Measurements from ENCODE around the gene TRDN.

Gene TRDN

DNA sequence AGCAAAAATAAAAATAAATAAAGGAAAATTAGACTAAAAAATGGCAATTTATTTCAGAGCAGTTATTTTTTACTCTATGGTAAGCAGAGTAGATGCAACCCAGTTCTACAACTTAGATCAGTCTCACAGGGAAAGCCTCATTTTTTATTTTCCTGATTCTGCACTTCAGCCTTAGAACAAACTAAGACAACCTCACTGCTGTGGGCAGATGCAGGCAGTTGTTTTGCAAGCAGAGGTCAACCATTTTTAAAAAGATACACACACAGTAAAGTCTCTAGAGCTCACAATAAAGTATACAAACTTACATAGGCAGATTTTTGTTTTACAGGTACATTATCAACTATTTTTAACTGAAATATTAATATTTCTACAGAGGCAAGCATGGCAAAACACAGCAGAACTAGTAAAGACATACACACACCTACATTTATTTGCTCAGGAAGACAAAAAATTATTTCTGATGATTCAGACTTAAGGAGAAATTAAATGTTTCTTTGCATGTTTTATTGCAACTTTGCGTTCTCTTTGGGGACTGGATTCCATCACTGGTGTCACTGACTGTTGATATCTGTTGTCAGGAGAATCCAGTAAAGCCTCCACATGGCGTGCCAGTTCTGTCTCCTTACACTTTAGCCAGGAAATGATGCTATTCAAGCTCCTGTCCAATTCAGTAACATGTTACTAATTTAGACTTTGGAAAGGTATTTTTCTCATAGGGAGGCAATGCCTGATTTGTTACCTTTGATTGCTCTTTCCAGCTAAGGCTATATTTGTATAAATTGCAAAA lies 102.7 kb downstream of the TRDN start:
- Histone ChIP-seq H3K4me3 (ENCODE audit: severe bottlenecking) (no peak overlapping the region), H3K27ac (ENCODE audit: poor library complexity, severe bottlenecking) (no peak overlapping the region), H3K36me3 (ENCODE audit: low read depth) (no peaks in the 10 kb centered on the region), H3K9me3 (ENCODE audit: severe bottlenecking) (no peaks in the 10 kb centered on the region), H3K27me3 (ENCODE audit: insufficient read depth, poor library complexity, severe bottlenecking) (no peaks in the 10 kb centered on the region), H3K4me1 (ENCODE audit: insufficient read depth, poor library complexity, severe bottlenecking) (no peaks in the 10 kb centered on the region)
- ATAC-seq (ENCODE audit: low read depth): no peak
- no peak for DNase-seq (ENCODE audit: low spot score)
- TF ChIP-seq, protein P1, sequence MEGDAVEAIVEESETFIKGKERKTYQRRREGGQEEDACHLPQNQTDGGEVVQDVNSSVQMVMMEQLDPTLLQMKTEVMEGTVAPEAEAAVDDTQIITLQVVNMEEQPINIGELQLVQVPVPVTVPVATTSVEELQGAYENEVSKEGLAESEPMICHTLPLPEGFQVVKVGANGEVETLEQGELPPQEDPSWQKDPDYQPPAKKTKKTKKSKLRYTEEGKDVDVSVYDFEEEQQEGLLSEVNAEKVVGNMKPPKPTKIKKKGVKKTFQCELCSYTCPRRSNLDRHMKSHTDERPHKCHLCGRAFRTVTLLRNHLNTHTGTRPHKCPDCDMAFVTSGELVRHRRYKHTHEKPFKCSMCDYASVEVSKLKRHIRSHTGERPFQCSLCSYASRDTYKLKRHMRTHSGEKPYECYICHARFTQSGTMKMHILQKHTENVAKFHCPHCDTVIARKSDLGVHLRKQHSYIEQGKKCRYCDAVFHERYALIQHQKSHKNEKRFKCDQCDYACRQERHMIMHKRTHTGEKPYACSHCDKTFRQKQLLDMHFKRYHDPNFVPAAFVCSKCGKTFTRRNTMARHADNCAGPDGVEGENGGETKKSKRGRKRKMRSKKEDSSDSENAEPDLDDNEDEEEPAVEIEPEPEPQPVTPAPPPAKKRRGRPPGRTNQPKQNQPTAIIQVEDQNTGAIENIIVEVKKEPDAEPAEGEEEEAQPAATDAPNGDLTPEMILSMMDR (IDR thresholded peaks at IDR 0.05; ENCODE audit: poor library complexity, severe bottlenecking): no peak

DNA sequence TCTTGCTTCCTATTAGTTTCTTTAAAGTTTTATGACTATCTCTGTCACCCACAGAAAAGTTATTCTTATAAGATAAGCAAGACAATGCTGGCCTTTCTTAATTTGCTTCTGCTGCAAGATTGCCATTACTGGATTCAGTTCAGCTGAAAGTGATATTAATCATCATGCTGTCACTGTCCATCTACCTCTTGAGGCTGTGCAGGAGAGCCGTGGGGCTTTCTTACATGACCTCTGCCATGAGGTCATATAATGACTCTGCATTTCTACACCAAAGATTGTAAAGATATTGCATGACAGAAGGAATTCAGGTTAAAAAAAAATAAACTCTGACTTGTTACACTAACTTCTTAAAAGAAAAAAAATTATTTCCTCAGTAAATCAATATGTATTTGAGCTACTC lies 106.9 kb downstream of the TRDN start:
- Histone ChIP-seq H3K9me3 (ENCODE audit: severe bottlenecking) (no peaks in the 10 kb centered on the region), H3K4me1 (ENCODE audit: insufficient read depth, poor library complexity, severe bottlenecking) (no peaks in the 10 kb centered on the region), H3K27ac (ENCODE audit: poor library complexity, severe bottlenecking) (no peak overlapping the region), H3K36me3 (ENCODE audit: low read depth) (no peaks in the 10 kb centered on the region), H3K4me3 (ENCODE audit: severe bottlenecking) (no peak overlapping the region), H3K27me3 (ENCODE audit: insufficient read depth, poor library complexity, severe bottlenecking) (no peaks in the 10 kb centered on the region)
- ATAC-seq (ENCODE audit: low read depth): 0 out of 3 replicates have a peak, but pooled peaks have one; percentile 31
- TF ChIP-seq, protein P1 (IDR thresholded peaks at IDR 0.05; ENCODE audit: poor library complexity, severe bottlenecking): no peak
- no peak for DNase-seq (ENCODE audit: low spot score)

DNA sequence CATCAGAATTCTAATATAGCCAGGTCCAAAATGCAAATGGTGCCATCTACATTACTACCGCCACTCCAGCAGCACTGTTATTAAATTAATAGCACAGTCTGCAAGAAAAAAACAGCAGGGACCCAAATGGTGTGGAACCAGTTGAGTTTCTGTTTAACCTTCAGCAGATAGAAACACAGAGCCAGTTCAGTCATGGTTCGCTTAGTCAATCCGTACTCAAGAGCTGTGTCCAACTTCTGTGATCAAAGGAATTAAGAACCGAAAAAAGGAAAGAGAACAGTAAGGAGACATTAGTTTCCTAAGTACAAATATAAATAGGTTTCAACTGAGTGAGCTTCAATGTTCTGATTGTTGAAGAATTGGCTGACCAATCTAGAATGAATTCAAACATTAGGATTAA lies 107.7 kb downstream of the TRDN start:
- TF ChIP-seq, protein P1 (IDR thresholded peaks at IDR 0.05; ENCODE audit: poor library complexity, severe bottlenecking): no peak
- ATAC-seq (ENCODE audit: low read depth): no peak
- no peaks in the 10 kb centered on the region for H3K27me3 ChIP-seq (ENCODE audit: insufficient read depth, poor library complexity, severe bottlenecking)
- no peaks in the 10 kb centered on the region for H3K9me3 ChIP-seq (ENCODE audit: severe bottlenecking)
- no peak overlapping the region for H3K4me3 ChIP-seq (ENCODE audit: severe bottlenecking)
- no peaks in the 10 kb centered on the region for H3K36me3 ChIP-seq (ENCODE audit: low read depth)
- H3K27ac ChIP-seq (ENCODE audit: poor library complexity, severe bottlenecking): no peak overlapping the region
- DNase-seq (ENCODE audit: low spot score): no peak
- no peaks in the 10 kb centered on the region for H3K4me1 ChIP-seq (ENCODE audit: insufficient read depth, poor library complexity, severe bottlenecking)

DNA sequence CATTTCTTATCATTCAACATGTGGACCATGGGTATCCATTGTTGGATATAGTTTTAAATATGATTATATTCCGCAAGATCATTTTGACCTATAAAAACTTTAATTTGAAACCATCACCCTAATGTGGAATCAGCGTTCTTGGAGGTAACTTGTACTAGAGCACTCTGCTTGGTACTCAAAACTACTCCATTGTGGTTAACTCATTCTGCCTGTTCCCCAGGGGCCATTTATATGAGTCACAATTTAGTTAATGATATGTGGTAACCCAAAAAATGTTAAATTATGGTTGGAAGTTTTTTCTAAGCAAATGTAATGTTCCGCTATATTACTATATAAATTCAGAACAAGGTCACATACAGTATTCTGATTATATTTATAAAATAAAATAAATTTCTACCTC lies 109.3 kb downstream of the TRDN start:
- Histone ChIP-seq H3K27ac (ENCODE audit: poor library complexity, severe bottlenecking) (no peak overlapping the region), H3K4me3 (ENCODE audit: severe bottlenecking) (no peak overlapping the region), H3K36me3 (ENCODE audit: low read depth) (no peaks in the 10 kb centered on the region), H3K27me3 (ENCODE audit: insufficient read depth, poor library complexity, severe bottlenecking) (no peaks in the 10 kb centered on the region), H3K9me3 (ENCODE audit: severe bottlenecking) (no peaks in the 10 kb centered on the region), H3K4me1 (ENCODE audit: insufficient read depth, poor library complexity, severe bottlenecking) (no peaks in the 10 kb centered on the region)
- TF ChIP-seq, protein P1 (IDR thresholded peaks at IDR 0.05; ENCODE audit: poor library complexity, severe bottlenecking): no peak
- no peak for DNase-seq (ENCODE audit: low spot score)
- ATAC-seq (ENCODE audit: low read depth): no peak

DNA sequence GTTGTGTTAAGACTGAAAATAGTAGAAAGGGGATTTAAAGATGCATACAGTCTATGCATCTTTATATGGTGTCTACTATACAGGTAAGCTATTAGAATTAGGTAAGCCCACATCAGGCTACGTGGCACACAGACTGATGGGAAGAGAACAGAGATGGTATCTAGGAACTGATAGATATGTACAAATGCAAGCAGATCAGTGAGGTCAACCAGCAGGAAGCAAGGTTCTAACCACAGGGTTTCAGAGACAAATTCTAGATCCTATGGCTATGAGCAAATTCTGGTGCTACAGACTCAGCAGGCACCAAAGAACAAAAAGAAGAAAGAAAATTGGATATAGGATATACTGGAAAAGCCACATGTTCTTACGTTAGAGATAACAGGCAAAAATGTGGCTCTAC lies 110.6 kb downstream of the TRDN start:
- Histone ChIP-seq H3K4me3 (ENCODE audit: severe bottlenecking) (no peak overlapping the region), H3K27me3 (ENCODE audit: insufficient read depth, poor library complexity, severe bottlenecking) (no peaks in the 10 kb centered on the region), H3K36me3 (ENCODE audit: low read depth) (no peaks in the 10 kb centered on the region), H3K4me1 (ENCODE audit: insufficient read depth, poor library complexity, severe bottlenecking) (no peaks in the 10 kb centered on the region), H3K27ac (ENCODE audit: poor library complexity, severe bottlenecking) (no peak overlapping the region), H3K9me3 (ENCODE audit: severe bottlenecking) (no peaks in the 10 kb centered on the region)
- TF ChIP-seq, protein P1 (IDR thresholded peaks at IDR 0.05; ENCODE audit: poor library complexity, severe bottlenecking): no peak
- ATAC-seq (ENCODE audit: low read depth) (no peak), DNase-seq (ENCODE audit: low spot score) (no peak)
